HG02885 (cell line): ENCODE measurements around the gene PCSK5.
A peak's percentile ranks its signal among the peaks of the same experiment; 100 is the strongest.

Experiments
- ATAC-seq: cut with Tn5 transposase; IDR thresholded peaks from one replicate; pipeline ENCODE4 v1.9.1; 2021; ENCODE audit warnings: mild to moderate bottlenecking; ENCODE audit not compliant: unreplicated experiment, poor library complexity

PCSK5 gene

GRCh38 chr9:76109953-76110352, 219.5 kb downstream of the PCSK5 start:
- ATAC-seq = no peak

GRCh38 chr9:76112151-76112550, 221.7 kb downstream of the PCSK5 start:
- ATAC-seq = no peak

GRCh38 chr9:76114144-76114543, 223.7 kb downstream of the PCSK5 start:
- ATAC-seq = no peak

- no peak for ATAC-seq
Measured at GRCh38 chr9:76115396-76115795, 224.9 kb downstream of the PCSK5 start.

- ATAC-seq = no peak
Measured at GRCh38 chr9:76115982-76116646, 225.6 kb downstream of the PCSK5 start.

GRCh38 chr9:76116913-76117312, 226.4 kb downstream of the PCSK5 start:
- no peak for ATAC-seq

- ATAC-seq = no peak
Measured at GRCh38 chr9:76127637-76128036, 237.2 kb downstream of the PCSK5 start.

GRCh38 chr9:76135902-76136301, 245.4 kb downstream of the PCSK5 start:
- ATAC-seq = no peak

- no peak for ATAC-seq
Measured at GRCh38 chr9:76136986-76137385, 246.5 kb downstream of the PCSK5 start.

GRCh38 chr9:76137931-76138330, 247.5 kb downstream of the PCSK5 start:
- ATAC-seq = no peak

- no peak for ATAC-seq
Measured at GRCh38 chr9:76138360-76138759, 247.9 kb downstream of the PCSK5 start.

GRCh38 chr9:76143834-76144233, 253.4 kb downstream of the PCSK5 start:
- no peak for ATAC-seq

- no peak for ATAC-seq
Measured at GRCh38 chr9:76150013-76150412, 259.5 kb downstream of the PCSK5 start.

GRCh38 chr9:76151267-76151666, 260.8 kb downstream of the PCSK5 start:
- ATAC-seq = peak; percentile 21

- ATAC-seq = no peak
Measured at GRCh38 chr9:76153339-76153738, 262.9 kb downstream of the PCSK5 start.

- ATAC-seq = no peak
Measured at GRCh38 chr9:76153902-76154629, 263.6 kb downstream of the PCSK5 start.

- no peak for ATAC-seq
Measured at GRCh38 chr9:76155361-76155760, 264.9 kb downstream of the PCSK5 start.

GRCh38 chr9:76158713-76159112, 268.2 kb downstream of the PCSK5 start:
- ATAC-seq = no peak

- ATAC-seq = no peak
Measured at GRCh38 chr9:76159293-76159926, 268.9 kb downstream of the PCSK5 start.

GRCh38 chr9:76161106-76161505, 270.6 kb downstream of the PCSK5 start:
- no peak for ATAC-seq

- no peak for ATAC-seq
Measured at GRCh38 chr9:76161541-76161940, 271.1 kb downstream of the PCSK5 start.
